Fibroblast of lung (primary cell): ENCODE measurements around the gene CTDSPL. TPM values are rescaled to one million over a fixed set of nuclear protein-coding genes. Genes with fewer than 3 reads are reported as not detected.

ENCODE experiments used
- DNase-seq, 2 donors: peaks; one replicate each; pipeline versions ENCODE4 v3.0.0 to v3.0.0-alpha.2; 2010; ENCODE audit warnings: low read depth in 2 of 2
- H2AFZ ChIP-seq: 2 replicates; pipeline ENCODE4 v1.5.1; 2012; ENCODE audit warnings: low read length, control low read depth, inconsistent platforms
- H3K27ac ChIP-seq: 2 replicates; pipeline ENCODE4 v1.5.1; 2011; ENCODE audit warnings: low read length, control low read depth; ENCODE audit not compliant: insufficient read depth
- H3K27me3 ChIP-seq: 2 replicates; pipeline ENCODE4 v1.5.1; 2011; ENCODE audit warnings: mild to moderate bottlenecking, low read length; ENCODE audit not compliant: control insufficient read depth, insufficient read depth
- H3K36me3 ChIP-seq: 2 replicates; pipeline ENCODE4 v1.5.1; 2011; ENCODE audit warnings: low read length; ENCODE audit not compliant: control insufficient read depth, insufficient read depth
- H3K4me1 ChIP-seq: 2 replicates; pipeline ENCODE4 v1.5.1; 2011; ENCODE audit warnings: low read length; ENCODE audit not compliant: control insufficient read depth, insufficient read depth; ENCODE audit errors: extremely low read depth
- H3K4me2 ChIP-seq: 2 replicates; pipeline ENCODE4 v1.5.1; 2011; ENCODE audit warnings: low read length, control low read depth; ENCODE audit not compliant: insufficient read depth; ENCODE audit errors: extremely low read depth
- H3K4me3 ChIP-seq, 4 experiments: fragments of 200-600 bp in 1 of 4; sonication (generic) in 1 of 4; replicated peaks in 1 of 4; 2 replicates each; pipeline ENCODE4 v1.5.1; 2011 to 2016; ENCODE audit warnings: low read length in 4 of 4, low read depth in 3 of 4, mild to moderate bottlenecking in 3 of 4, control low read depth in 2 of 4, inconsistent platforms in 1 of 4, mixed read lengths in 1 of 4; ENCODE audit not compliant: insufficient read depth in 1 of 4; ENCODE audit errors: control extremely low read depth in 1 of 4
- H3K79me2 ChIP-seq: 2 replicates; pipeline ENCODE4 v1.5.1; 2012; ENCODE audit warnings: mild to moderate bottlenecking, low read length, inconsistent platforms; ENCODE audit not compliant: control insufficient read depth, insufficient read depth
- H3K9ac ChIP-seq: 2 replicates; pipeline ENCODE4 v1.5.1; 2011; ENCODE audit warnings: mild to moderate bottlenecking, low read length, control low read depth; ENCODE audit not compliant: insufficient read depth
- H3K9me3 ChIP-seq: 2 replicates; pipeline ENCODE4 v1.5.1; 2012; ENCODE audit warnings: low read depth, low read length; ENCODE audit not compliant: control insufficient read depth, insufficient read depth
- H4K20me1 ChIP-seq: 2 replicates; pipeline ENCODE4 v1.5.1; 2011; ENCODE audit warnings: low read length; ENCODE audit not compliant: control insufficient read depth, insufficient read depth; ENCODE audit errors: extremely low read depth
- EZH2 ChIP-seq: IDR thresholded peaks from 2 replicates; pipeline ENCODE4 v1.5.1; 2012; ENCODE audit warnings: low read length, control low read depth, mild to moderate bottlenecking; ENCODE audit errors: missing control alignments
- polyA plus RNA-seq, 2 donors: library from polyadenylated mRNA; depleted of rRNA in 1 of 2; stranded (reverse) in 1 of 2; unstranded in 1 of 2; fragments of >200 nt; gene quantifications; 2 replicates each; pipeline ENCODE4 v1.2.1, GENCODE V29; 2011 to 2012; ENCODE audit warnings: missing spikeins in 1 of 2
- total RNA-seq: library from RNA; depleted of rRNA; stranded (reverse); fragments of >200 nt; gene quantifications from 2 replicates; pipeline ENCODE4 v1.2.1, GENCODE V29; 2014
- TF ChIP-seq, protein P1 (sequence below), 2 donors: IDR thresholded peaks in 1 of 2; conservative IDR thresholded peaks in 1 of 2; 1 replicate in 1 of 2; 2 replicates in 1 of 2; pipeline ENCODE4 v1.5.1; 2011 to 2012; ENCODE audit warnings: low read length in 2 of 2, control low read depth in 1 of 2, inconsistent platforms in 1 of 2, low read depth in 1 of 2, mild to moderate bottlenecking in 1 of 2

CTDSPL gene
- total and polyA plus RNA-seq, 2 donors (not counting 1 experiment from before 2014, with no cell fraction given) = 34.0 to 51.5 TPM

DNA sequence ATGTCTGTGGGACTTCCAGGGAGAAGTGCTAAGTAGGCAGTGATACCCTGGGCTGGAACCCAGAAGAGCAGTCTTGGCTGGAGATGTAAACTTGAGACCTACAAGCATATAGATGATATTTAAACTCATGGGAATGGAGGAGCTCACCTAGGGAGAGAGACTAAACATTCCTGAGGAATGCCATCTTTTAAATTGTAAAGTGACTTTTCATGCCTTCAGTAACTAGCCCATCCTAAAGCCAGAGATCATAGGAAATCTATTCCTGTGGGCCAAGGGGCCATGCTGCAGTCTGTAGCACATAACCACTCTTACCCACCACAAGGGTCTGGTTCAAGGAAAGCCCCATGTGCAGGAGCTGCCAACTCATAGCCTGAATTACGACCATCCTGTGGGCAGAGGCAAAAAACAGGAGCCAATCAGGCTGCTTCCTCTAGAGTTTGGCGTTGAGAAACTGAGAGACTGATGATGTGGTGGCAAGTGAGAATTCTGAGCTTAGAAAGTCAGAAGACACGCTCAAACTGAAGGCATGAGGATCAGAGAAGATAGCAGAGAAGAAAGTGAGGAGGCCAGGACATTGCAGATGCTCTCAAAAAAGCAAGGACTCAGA is 37.5 kb downstream of the CTDSPL start:
- no peak for DNase-seq
- Histone ChIP-seq H3K4me2 (no peak overlapping the region), H3K79me2 (peaks cover 12% of the 10 kb centered on the region), H3K9ac (no peak overlapping the region), H4K20me1 (no peaks in the 10 kb centered on the region), H3K27me3 (no peaks in the 10 kb centered on the region), H2AFZ (no peak overlapping the region), H3K4me3 (no peak overlapping the region), H3K4me1 (peaks cover 2% of the 10 kb centered on the region), H3K36me3 (no peaks in the 10 kb centered on the region), H3K9me3 (no peaks in the 10 kb centered on the region), H3K27ac (no peak overlapping the region)
- TF ChIP-seq EZH2 = no peak
- TF ChIP-seq, protein P1, sequence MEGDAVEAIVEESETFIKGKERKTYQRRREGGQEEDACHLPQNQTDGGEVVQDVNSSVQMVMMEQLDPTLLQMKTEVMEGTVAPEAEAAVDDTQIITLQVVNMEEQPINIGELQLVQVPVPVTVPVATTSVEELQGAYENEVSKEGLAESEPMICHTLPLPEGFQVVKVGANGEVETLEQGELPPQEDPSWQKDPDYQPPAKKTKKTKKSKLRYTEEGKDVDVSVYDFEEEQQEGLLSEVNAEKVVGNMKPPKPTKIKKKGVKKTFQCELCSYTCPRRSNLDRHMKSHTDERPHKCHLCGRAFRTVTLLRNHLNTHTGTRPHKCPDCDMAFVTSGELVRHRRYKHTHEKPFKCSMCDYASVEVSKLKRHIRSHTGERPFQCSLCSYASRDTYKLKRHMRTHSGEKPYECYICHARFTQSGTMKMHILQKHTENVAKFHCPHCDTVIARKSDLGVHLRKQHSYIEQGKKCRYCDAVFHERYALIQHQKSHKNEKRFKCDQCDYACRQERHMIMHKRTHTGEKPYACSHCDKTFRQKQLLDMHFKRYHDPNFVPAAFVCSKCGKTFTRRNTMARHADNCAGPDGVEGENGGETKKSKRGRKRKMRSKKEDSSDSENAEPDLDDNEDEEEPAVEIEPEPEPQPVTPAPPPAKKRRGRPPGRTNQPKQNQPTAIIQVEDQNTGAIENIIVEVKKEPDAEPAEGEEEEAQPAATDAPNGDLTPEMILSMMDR (conservative IDR thresholded peaks at IDR 0.05 in 1 of 2, IDR thresholded peaks at IDR 0.05 in 1 of 2; ENCODE audit: low read depth in 1 of 2, low read length in 2 of 2) = no peak

DNA sequence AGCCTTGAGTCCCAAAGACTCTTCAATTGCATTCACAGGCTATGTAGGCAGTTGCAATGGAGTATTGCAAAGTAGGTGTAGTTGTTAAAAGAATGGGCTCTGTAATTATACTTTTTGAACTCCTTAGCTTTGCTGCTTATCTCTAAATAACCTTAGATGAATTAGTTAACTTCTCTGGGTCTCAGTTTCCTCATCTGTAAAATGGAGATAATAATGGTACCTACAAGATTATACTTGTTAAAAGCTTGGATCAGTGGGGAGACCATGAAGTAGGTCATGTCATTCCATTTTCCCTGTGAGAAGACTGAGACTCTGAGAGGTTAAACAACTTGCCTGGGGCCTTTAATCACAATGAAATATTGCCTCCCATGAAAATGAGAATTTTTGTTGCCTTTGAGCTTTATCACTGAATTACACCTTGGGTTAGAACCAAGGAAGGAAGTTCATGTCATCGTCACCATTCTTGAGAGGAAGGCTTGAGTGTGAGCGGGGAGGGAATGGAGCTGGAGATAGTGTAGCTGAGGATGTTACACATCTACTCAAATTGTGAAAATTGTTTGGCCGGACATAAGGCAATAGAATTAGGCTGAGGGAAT is 38.1 kb downstream of the CTDSPL start:
- DNase-seq = no peak
- no peaks in the 10 kb centered on the region for H3K9me3 ChIP-seq
- no peak overlapping the region for H3K4me2 ChIP-seq
- TF ChIP-seq, protein P1 (conservative IDR thresholded peaks at IDR 0.05 in 1 of 2, IDR thresholded peaks at IDR 0.05 in 1 of 2; ENCODE audit: low read depth in 1 of 2, low read length in 2 of 2) = no peak
- no peak for TF ChIP-seq EZH2
- no peaks in the 10 kb centered on the region for H3K27me3 ChIP-seq
- no peak overlapping the region for H3K4me3 ChIP-seq
- H2AFZ ChIP-seq = no peak overlapping the region
- peaks cover 11% of the 10 kb centered on the region for H3K79me2 ChIP-seq
- H3K27ac ChIP-seq = no peak overlapping the region
- no peaks in the 10 kb centered on the region for H3K36me3 ChIP-seq
- H4K20me1 ChIP-seq = no peaks in the 10 kb centered on the region
- H3K9ac ChIP-seq = no peak overlapping the region
- peaks cover 8% of the 10 kb centered on the region for H3K4me1 ChIP-seq

DNA sequence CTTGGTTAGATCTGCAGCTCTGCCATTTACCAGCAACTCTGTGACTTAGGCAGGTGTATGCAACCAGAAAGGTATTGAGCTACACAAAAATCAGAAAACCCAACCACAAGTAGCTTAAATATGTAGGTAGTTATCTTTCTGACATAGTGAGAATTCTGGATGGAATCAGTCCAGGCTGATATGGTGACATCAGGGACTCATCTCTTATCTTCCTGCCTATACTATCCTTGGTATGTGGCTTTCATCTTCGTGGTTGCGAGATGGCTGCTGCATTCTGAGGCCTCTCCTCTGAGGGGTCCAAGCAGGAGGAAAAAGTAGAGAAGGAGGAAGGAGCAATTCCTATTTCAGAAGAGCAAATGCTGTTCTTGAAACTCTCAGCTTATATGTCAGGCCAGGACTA is 40.0 kb downstream of the CTDSPL start:
- Histone ChIP-seq H3K79me2 (peaks cover 10% of the 10 kb centered on the region), H3K27me3 (no peaks in the 10 kb centered on the region)

More for the DNA sequence above, 40.0 kb downstream of the CTDSPL start:
- Histone ChIP-seq H3K4me2 (no peak overlapping the region), H3K27ac (no peak overlapping the region), H3K4me3 (no peak overlapping the region), H3K9me3 (no peaks in the 10 kb centered on the region), H4K20me1 (no peaks in the 10 kb centered on the region), H3K9ac (no peak overlapping the region), H2AFZ (no peak overlapping the region), H3K4me1 (peaks cover 18% of the 10 kb centered on the region), H3K36me3 (no peaks in the 10 kb centered on the region)
- no peak for TF ChIP-seq EZH2
- TF ChIP-seq, protein P1 (conservative IDR thresholded peaks at IDR 0.05 in 1 of 2, IDR thresholded peaks at IDR 0.05 in 1 of 2; ENCODE audit: low read depth in 1 of 2, low read length in 2 of 2) = no peak
- no peak for DNase-seq
